ENCODE measurements around the gene CBFA2T3. TPM values are rescaled to one million over a fixed set of nuclear protein-coding genes. Genes with fewer than 3 reads are reported as not detected.

The CBFA2T3 gene
- total RNA-seq, 4 donors from 2014 or later: 3.5 to 35.5 (median 6.8) TPM

- H3K27me3 ChIP-seq: no peaks in the 10 kb centered on the region
- H3K36me3 ChIP-seq: no peaks in the 10 kb centered on the region
- DNase-seq: no peak
- H3K27ac ChIP-seq: no peak overlapping the region
- H3K4me1 ChIP-seq: no peaks in the 10 kb centered on the region
- H3K9me3 ChIP-seq: no peaks in the 10 kb centered on the region
- no peak overlapping the region for H3K4me3 ChIP-seq
- no peak for TF ChIP-seq POLR2A (IDR thresholded peaks at IDR 0.05)
- TF ChIP-seq CTCF (IDR thresholded peaks at IDR 0.05): no peak
Measured at GRCh38 chr16:88904676-88905365, 72.2 kb downstream of the CBFA2T3 start.

- no peak for DNase-seq
- TF ChIP-seq POLR2A (IDR thresholded peaks at IDR 0.05) (no peak), CTCF (IDR thresholded peaks at IDR 0.05) (no peak)
- Histone ChIP-seq H3K4me3 (no peak overlapping the region), H3K4me1 (no peaks in the 10 kb centered on the region), H3K36me3 (no peaks in the 10 kb centered on the region), H3K9me3 (no peaks in the 10 kb centered on the region), H3K27me3 (no peaks in the 10 kb centered on the region), H3K27ac (no peak overlapping the region)
Measured at GRCh38 chr16:88903267-88903666, 73.7 kb downstream of the CBFA2T3 start.

- Histone ChIP-seq H3K4me3 (no peak overlapping the region), H3K9me3 (no peaks in the 10 kb centered on the region), H3K27me3 (no peaks in the 10 kb centered on the region), H3K4me1 (no peaks in the 10 kb centered on the region), H3K27ac (no peak overlapping the region), H3K36me3 (peaks cover 0 to 2% (median 0%) of the 10 kb centered on the region in 3 donors)
- TF ChIP-seq POLR2A (IDR thresholded peaks at IDR 0.05): no peak
- no peak for TF ChIP-seq CTCF (IDR thresholded peaks at IDR 0.05)
- DNase-seq: no peak
Measured at GRCh38 chr16:88902744-88903143, 74.3 kb downstream of the CBFA2T3 start.

- TF ChIP-seq CTCF (IDR thresholded peaks at IDR 0.05): no peak
- no peak for TF ChIP-seq POLR2A (IDR thresholded peaks at IDR 0.05)
- Histone ChIP-seq H3K36me3 (peaks cover 0 to 5% (median 0%) of the 10 kb centered on the region in 3 donors), H3K9me3 (no peaks in the 10 kb centered on the region), H3K4me1 (no peaks in the 10 kb centered on the region), H3K4me3 (no peak overlapping the region), H3K27me3 (no peaks in the 10 kb centered on the region), H3K27ac (no peak overlapping the region)
- DNase-seq: no peak
Measured at GRCh38 chr16:88901718-88902337, 75.2 kb downstream of the CBFA2T3 start.

- Histone ChIP-seq H3K4me1 (no peaks in the 10 kb centered on the region), H3K4me3 (no peak overlapping the region), H3K27ac (no peak overlapping the region), H3K9me3 (no peaks in the 10 kb centered on the region), H3K36me3 (peaks cover 0 to 5% (median 0%) of the 10 kb centered on the region in 3 donors), H3K27me3 (no peaks in the 10 kb centered on the region)
- DNase-seq: no peak
- TF ChIP-seq POLR2A (IDR thresholded peaks at IDR 0.05) (no peak), CTCF (IDR thresholded peaks at IDR 0.05) (no peak)
Measured at GRCh38 chr16:88900662-88901052, 76.3 kb downstream of the CBFA2T3 start.
